SK-N-SH (cell line): ENCODE measurements around the gene TCF7L2. TPM values are rescaled to one million over a fixed set of nuclear protein-coding genes. Genes with fewer than 3 reads are reported as not detected.

Source experiments
- CTCF ChIA-PET: fragments of 300-600, 350-600 bp; formaldehyde crosslinking; extraction: SDS; loops from one replicate; lab custom pipeline; 2021; lab: Yijun Ruan, JAX
- POLR2A ChIA-PET: fragments of 350-600 bp; sonication (Branson Sonifier 250); formaldehyde crosslinking; extraction: SDS; loops from one replicate; lab custom pipeline; 2020; ENCODE audit warnings: antibody characterized with exemption, inconsistent platforms; lab: Yijun Ruan, JAX
- DNase-seq: peaks from one replicate; pipeline ENCODE4 v3.0.0; 2012
- H2AFZ ChIP-seq: fragments of 200-600 bp; sonication (generic); 2 replicates; pipeline ENCODE4 v1.8.1; 2016; ENCODE audit warnings: antibody characterized with exemption, mild to moderate bottlenecking, low read depth
- H3F3A ChIP-seq: fragments of 200-600 bp; sonication (generic); replicated peaks from 2 replicates; pipeline ENCODE3; 2016; ENCODE audit warnings: antibody characterized with exemption, mild to moderate bottlenecking; ENCODE audit not compliant: insufficient read depth
- H3K27ac ChIP-seq, 2 experiments: fragments of 200-500 bp in 1 of 2; fragments of 200-600 bp in 1 of 2; sonication (Bioruptor generic) in 1 of 2; sonication (generic), shearing (Covaris generic) in 1 of 2; 2 replicates each; pipeline versions ENCODE4 v1.5.1 to v1.6.1; 2014 to 2016; ENCODE audit warnings: low read depth in 2 of 2, inconsistent platforms in 1 of 2, low read length in 1 of 2, mild to moderate bottlenecking in 1 of 2, mixed read lengths in 1 of 2
- H3K27me3 ChIP-seq: fragments of 200-600 bp; sonication (generic), shearing (Covaris generic); 2 replicates; pipeline ENCODE4 v1.6.1; 2016; ENCODE audit warnings: mixed run types; ENCODE audit not compliant: insufficient read depth
- H3K36me3 ChIP-seq, 2 experiments: fragments of 200-500 bp in 1 of 2; fragments of 200-600 bp in 1 of 2; sonication (Bioruptor generic) in 1 of 2; sonication (generic) in 1 of 2; replicated peaks in 1 of 2; 2 replicates each; pipeline versions ENCODE3 to v1.5.1; 2014 to 2016; ENCODE audit warnings: low read length in 1 of 2, mild to moderate bottlenecking in 1 of 2; ENCODE audit not compliant: insufficient read depth in 2 of 2, control insufficient read depth in 1 of 2
- H3K4me1 ChIP-seq, 2 experiments: fragments of 200-500 bp in 1 of 2; fragments of 200-600 bp in 1 of 2; sonication (Bioruptor generic) in 1 of 2; sonication (generic), shearing (Covaris generic) in 1 of 2; 2 replicates each; pipeline versions ENCODE4 v1.5.1 to v1.6.1; 2014 to 2016; ENCODE audit warnings: low read depth in 1 of 2, low read length in 1 of 2, mixed run types in 1 of 2; ENCODE audit not compliant: insufficient read depth in 2 of 2, control insufficient read depth in 1 of 2
- H3K4me2 ChIP-seq: fragments of 200-600 bp; sonication (generic), shearing (Covaris generic); 2 replicates; pipeline ENCODE4 v1.6.1; 2017; ENCODE audit warnings: mixed run types
- H3K4me3 ChIP-seq, 2 experiments: fragments of 200-500 bp in 1 of 2; fragments of 200-600 bp in 1 of 2; sonication (Bioruptor generic) in 1 of 2; sonication (generic), shearing (Covaris generic) in 1 of 2; 2 replicates each; pipeline versions ENCODE4 v1.5.1 to v1.8.1; 2014 to 2016; ENCODE audit warnings: low read depth in 2 of 2, inconsistent platforms in 1 of 2, low read length in 1 of 2, mild to moderate bottlenecking in 1 of 2, mixed read lengths in 1 of 2, moderate library complexity in 1 of 2
- H3K79me2 ChIP-seq: fragments of 200-600 bp; sonication (generic); 2 replicates; pipeline ENCODE4 v1.8.1; 2017; ENCODE audit warnings: mild to moderate bottlenecking; ENCODE audit not compliant: insufficient read depth
- H3K9ac ChIP-seq: fragments of 200-600 bp; sonication (generic); 2 replicates; pipeline ENCODE4 v1.6.1; 2017; ENCODE audit warnings: mixed run types
- H3K9me2 ChIP-seq: fragments of 200-600 bp; sonication (generic); 2 replicates; pipeline ENCODE4 v1.6.1; 2017; ENCODE audit warnings: mixed run types
- H3K9me3 ChIP-seq: fragments of 200-600 bp; sonication (generic); 2 replicates; pipeline ENCODE4 v1.6.1; 2017; ENCODE audit warnings: mixed run types, mild to moderate bottlenecking, moderate library complexity
- H4K20me1 ChIP-seq: fragments of 200-600 bp; sonication (generic); 2 replicates; pipeline ENCODE4 v1.6.1; 2017; ENCODE audit warnings: mild to moderate bottlenecking, mixed run types; ENCODE audit not compliant: insufficient read depth
- EP300 ChIP-seq, 2 experiments: IDR thresholded peaks; 2 replicates each; pipeline versions ENCODE4 v1.4.0 to v1.6.1; 2012; ENCODE audit warnings: borderline replicate concordance in 1 of 2, low read depth in 1 of 2, low read length in 1 of 2
- FOXJ3 ChIP-seq: sonication (generic); formaldehyde crosslinking; IDR thresholded peaks from 2 replicates; pipeline ENCODE4 v1.5.1; 2020; ENCODE audit warnings: mild to moderate bottlenecking, missing genetic modification reagents
- GABPA ChIP-seq: IDR thresholded peaks from 2 replicates; pipeline ENCODE4 v1.4.0; 2012; ENCODE audit warnings: low read depth, mild to moderate bottlenecking
- MEF2A ChIP-seq: IDR thresholded peaks from 2 replicates; pipeline ENCODE4 v1.4.0; 2012; ENCODE audit warnings: low read depth, borderline replicate concordance
- NFIC ChIP-seq: IDR thresholded peaks from 2 replicates; pipeline ENCODE4 v1.4.0; 2012; ENCODE audit warnings: borderline replicate concordance
- POLR2AphosphoS5 ChIP-seq: IDR thresholded peaks from 2 replicates; pipeline ENCODE4 v1.6.1; 2012; ENCODE audit warnings: low read depth, low read length
- REST ChIP-seq: IDR thresholded peaks from 2 replicates; pipeline ENCODE4 v1.6.1; 2012; ENCODE audit warnings: mild to moderate bottlenecking, low read depth, low read length, moderate library complexity
- RFX5 ChIP-seq: IDR thresholded peaks from 2 replicates; pipeline ENCODE4 v1.6.1; 2012; ENCODE audit warnings: mild to moderate bottlenecking, improper control_type of control experiment, low read length
- RXRA ChIP-seq: IDR thresholded peaks from 2 replicates; pipeline ENCODE4 v1.4.0; 2012; ENCODE audit warnings: low read depth, mild to moderate bottlenecking, borderline replicate concordance
- YY1 ChIP-seq: IDR thresholded peaks from 2 replicates; pipeline ENCODE4 v1.4.0; 2012; ENCODE audit warnings: low read depth, mild to moderate bottlenecking
- whole genome bisulfite sequencing: methylation state at CpG from one replicate; pipeline ENCODE4 v1.1.6; 2017; ENCODE audit warnings: low lambda C conversion rate; 5-methylcytosine and 5-hydroxymethylcytosine counted together
- polyA plus RNA-seq, 3 experiments: library from polyadenylated mRNA; depleted of rRNA; stranded (reverse); fragments of >200 nt; gene quantifications; 2 replicates each; pipeline ENCODE4 v1.2.3, GENCODE V29; 2012
- TF ChIP-seq, protein P1 (sequence below): fragments of 150-350 bp; IDR thresholded peaks from 2 replicates; pipeline ENCODE4 v1.6.1; 2017; ENCODE audit warnings: antibody characterized with exemption, low read length, low read depth, borderline replicate concordance
- TF ChIP-seq, protein P2 (sequence below): IDR thresholded peaks from 2 replicates; pipeline ENCODE4 v1.4.0; 2012; ENCODE audit warnings: low read depth, borderline replicate concordance

Gene TCF7L2
- polyA plus RNA-seq, 1 of the 3 experiments (the other 2 are of a cell fraction) = 10.2 TPM

DNA sequence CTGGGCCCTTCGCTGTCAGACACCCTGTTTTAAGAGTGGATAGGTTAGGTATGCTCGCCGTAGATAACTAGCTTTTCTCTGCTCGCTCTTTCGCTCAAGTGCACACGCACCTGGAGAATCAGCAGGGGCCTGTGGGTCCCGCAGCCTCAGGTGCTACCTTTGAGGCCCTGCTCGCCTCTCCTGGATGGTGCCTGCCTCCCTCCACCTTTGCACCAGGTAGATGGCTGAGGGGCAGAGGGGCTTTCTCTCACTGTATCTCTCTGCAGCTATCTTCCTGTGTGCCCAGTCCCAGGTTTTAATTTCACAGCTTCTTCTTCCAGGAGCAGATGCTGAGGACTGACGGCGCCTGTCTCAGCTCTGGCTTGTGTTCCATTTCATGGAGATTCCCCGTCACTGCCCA, 227.9 kb downstream of the TCF7L2 start:
- H3K4me1 ChIP-seq = peaks cover 0 to 27% of the 10 kb centered on the region in 2 experiments; a peak in 1 of 4 replicates
- no peak for TF ChIP-seq FOXJ3
- TF ChIP-seq RXRA = no peak
- no peak for TF ChIP-seq POLR2AphosphoS5
- no peak for TF ChIP-seq YY1
- no peak for TF ChIP-seq MEF2A
- TF ChIP-seq NFIC = no peak
- TF ChIP-seq, protein P1, sequence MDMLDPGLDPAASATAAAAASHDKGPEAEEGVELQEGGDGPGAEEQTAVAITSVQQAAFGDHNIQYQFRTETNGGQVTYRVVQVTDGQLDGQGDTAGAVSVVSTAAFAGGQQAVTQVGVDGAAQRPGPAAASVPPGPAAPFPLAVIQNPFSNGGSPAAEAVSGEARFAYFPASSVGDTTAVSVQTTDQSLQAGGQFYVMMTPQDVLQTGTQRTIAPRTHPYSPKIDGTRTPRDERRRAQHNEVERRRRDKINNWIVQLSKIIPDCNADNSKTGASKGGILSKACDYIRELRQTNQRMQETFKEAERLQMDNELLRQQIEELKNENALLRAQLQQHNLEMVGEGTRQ = no peak
- TF ChIP-seq RFX5 = no peak
- TF ChIP-seq EP300 (IDR thresholded peaks at IDR 0.05; ENCODE audit: borderline replicate concordance in 1 of 2, low read depth in 1 of 2, low read length in 1 of 2) = no peak
- no peak for TF ChIP-seq REST
- no peak for TF ChIP-seq GABPA
- TF ChIP-seq, protein P2, sequence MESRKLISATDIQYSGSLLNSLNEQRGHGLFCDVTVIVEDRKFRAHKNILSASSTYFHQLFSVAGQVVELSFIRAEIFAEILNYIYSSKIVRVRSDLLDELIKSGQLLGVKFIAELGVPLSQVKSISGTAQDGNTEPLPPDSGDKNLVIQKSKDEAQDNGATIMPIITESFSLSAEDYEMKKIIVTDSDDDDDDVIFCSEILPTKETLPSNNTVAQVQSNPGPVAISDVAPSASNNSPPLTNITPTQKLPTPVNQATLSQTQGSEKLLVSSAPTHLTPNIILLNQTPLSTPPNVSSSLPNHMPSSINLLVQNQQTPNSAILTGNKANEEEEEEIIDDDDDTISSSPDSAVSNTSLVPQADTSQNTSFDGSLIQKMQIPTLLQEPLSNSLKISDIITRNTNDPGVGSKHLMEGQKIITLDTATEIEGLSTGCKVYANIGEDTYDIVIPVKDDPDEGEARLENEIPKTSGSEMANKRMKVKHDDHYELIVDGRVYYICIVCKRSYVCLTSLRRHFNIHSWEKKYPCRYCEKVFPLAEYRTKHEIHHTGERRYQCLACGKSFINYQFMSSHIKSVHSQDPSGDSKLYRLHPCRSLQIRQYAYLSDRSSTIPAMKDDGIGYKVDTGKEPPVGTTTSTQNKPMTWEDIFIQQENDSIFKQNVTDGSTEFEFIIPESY = no peak
- TF ChIP-seq, all 33 proteins: peak for 0
- no peak overlapping the region for H3K9ac ChIP-seq
- no peak overlapping the region for H3K4me2 ChIP-seq
- WGBS = 93% methylated on average over 11 of the region's 11 CpGs
- H3K36me3 ChIP-seq = no peaks in the 10 kb centered on the region
- no peak overlapping the region for H3K4me3 ChIP-seq
- no peaks in the 10 kb centered on the region for H3K79me2 ChIP-seq
- no peaks in the 10 kb centered on the region for H3K9me3 ChIP-seq
- no peaks in the 10 kb centered on the region for H3K9me2 ChIP-seq
- no peaks in the 10 kb centered on the region for H3K27me3 ChIP-seq
- no peak overlapping the region for H2AFZ ChIP-seq
- ChIA-PET POLR2A (no interaction called here), CTCF (interaction anchor here (0.6 to 1.6 kb wide), 2 partner anchors 12 to 207 kb away, joined by 3 to 6 read pairs; no protein-coding TSS in a partner anchor)
- no peak overlapping the region for H3K27ac ChIP-seq
- no peaks in the 10 kb centered on the region for H3F3A ChIP-seq
- H4K20me1 ChIP-seq = no peaks in the 10 kb centered on the region
- DNase-seq = no peak
